Ovary (tissue), 9 donors: ENCODE data around the gene TMEM217. TPM values are rescaled to one million over a fixed set of nuclear protein-coding genes. Genes with fewer than 3 reads are reported as not detected.

Experiments used
- DNase-seq, 5 donors: peaks; one replicate each; pipeline ENCODE4 v3.0.0-alpha.2; 2019 to 2020
- H3K27ac ChIP-seq, 2 donors: fragments of 200-600 bp; one replicate each; pipeline versions ENCODE4 v1.5.1 to v1.8.0; 2019 to 2022
- H3K27me3 ChIP-seq: fragments of 200-600 bp; one replicate; pipeline ENCODE4 v1.8.0; 2022
- H3K36me3 ChIP-seq: fragments of 200-600 bp; sonication (generic); one replicate; pipeline ENCODE4 v1.5.1; 2019
- H3K4me1 ChIP-seq: one replicate; pipeline ENCODE4 v1.8.1; 2013; ENCODE audit warnings: mild to moderate bottlenecking, moderate library complexity; ENCODE audit not compliant: insufficient read depth
- H3K4me3 ChIP-seq: fragments of 200-600 bp; sonication (generic); one replicate; pipeline ENCODE4 v1.5.1; 2017
- H3K9me3 ChIP-seq, 2 donors: fragments of 200-600 bp in 1 of 2; sonication (generic) in 1 of 2; one replicate each; pipeline versions ENCODE4 v1.5.1 to v1.8.1; 2013 to 2019; ENCODE audit warnings: mild to moderate bottlenecking in 1 of 2, moderate library complexity in 1 of 2
- EP300 ChIP-seq: sonication (generic); formaldehyde crosslinking; IDR thresholded peaks from one replicate; pipeline ENCODE4 v1.6.1; 2017; ENCODE audit warnings: antibody characterized with exemption
- POLR2A ChIP-seq: fragments of 450-650 bp; IDR thresholded peaks from one replicate; pipeline ENCODE4 v1.6.1; 2017; ENCODE audit warnings: antibody characterized with exemption, mild to moderate bottlenecking, moderate library complexity
- WGBS, 3 donors: extraction: QIAGEN DNeasy Blood & Tissue Kit in 1 of 3; methylation state at CpG; one replicate each; pipeline versions ENCODE4 v1.1.5 to v1.1.7; 2013 to 2017; 5-methylcytosine and 5-hydroxymethylcytosine counted together
- intact Hi-C, 4 donors: fragments of 100-400 bp; cut with DNase I; formaldehyde crosslinking; loops; one replicate each; pipeline versions ENCODE4 v1.11.0 to v1.15.1; 2022 to 2023
- polyA plus RNA-seq, 2 donors: library from polyadenylated mRNA; stranded (reverse); fragments of 200-250 nt in 1 of 2; fragments of 350-450 nt in 1 of 2; fragmentation: Illumina TruSeq in 1 of 2; extraction: RNeasy Lipid Tissue Mini Kit (QIAGEN cat#74804) in 1 of 2; gene quantifications; one replicate each; pipeline ENCODE4 v1.2.3, GENCODE V29; 2013 to 2014
- total RNA-seq, 7 donors: library from RNA; depleted of rRNA in 2 of 7; stranded (reverse); fragments of >200 nt in 2 of 7; fragmentation: NEBNext Ultra II Directional in 3 of 7; extraction: Animal tissue kit (Norgen Biotek cat#: 25700) in 3 of 7; gene quantifications; one replicate each; pipeline versions ENCODE4 v1.1.0 to v1.2.4, GENCODE V29; 2016 to 2023
- TF ChIP-seq, protein P1 (sequence below), 3 donors: fragments of 450-650 bp in 2 of 3; fragments of 200-600 bp in 1 of 3; IDR thresholded peaks; one replicate each; pipeline versions ENCODE4 v1.5.1 to v1.8.0; 2016 to 2022; ENCODE audit warnings: antibody characterized with exemption in 3 of 3, mild to moderate bottlenecking in 1 of 3
- donor health status: DM: no; HTN: no; CAD: no; lungs with moderate emphysema.
- donor health status: DM: no; HTN: no; CAD: no.
- donor health status: Bipolar disorder and iron deficiency.
- donor health status: DM: yes; HTN: yes; CAD: no.
- donor health status: DM: no; HTN: no; CAD: no.
- donor health status: DM: yes; HTN: yes; CAD: no.

The TMEM217 gene
- total and polyA plus RNA-seq, 9 donors = 0.39 to 4.6 (median 1.5) TPM

DNA sequence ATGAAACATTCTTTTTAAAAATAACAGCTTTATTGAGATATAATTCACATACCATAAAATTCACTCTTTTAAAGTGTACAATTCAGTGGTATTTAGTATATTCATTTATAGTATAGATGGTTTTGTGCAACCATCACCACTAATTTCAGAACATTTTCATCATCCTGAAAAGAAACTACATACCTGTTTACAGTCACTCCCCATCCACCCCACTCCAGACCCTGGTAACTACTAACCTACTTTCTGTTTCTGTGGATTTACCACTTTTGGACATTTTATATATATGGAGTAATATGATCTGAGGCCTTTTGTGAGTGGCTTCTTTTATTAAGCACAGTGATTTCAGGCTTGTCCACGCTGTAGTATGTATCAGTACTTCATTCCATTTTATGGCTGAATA lies 2.5 kb upstream of the TMEM217 start:
- intact Hi-C loops = no loop called here
- 90 to 100% (median 100%) methylated on average over 1 of the region's 1 CpG for WGBS, 3 donors
- H3K36me3 ChIP-seq = no peaks in the 10 kb centered on the region
- no peaks in the 10 kb centered on the region for H3K27me3 ChIP-seq
- TF ChIP-seq EP300 (no peak), POLR2A (no peak)
- TF ChIP-seq, protein P1, sequence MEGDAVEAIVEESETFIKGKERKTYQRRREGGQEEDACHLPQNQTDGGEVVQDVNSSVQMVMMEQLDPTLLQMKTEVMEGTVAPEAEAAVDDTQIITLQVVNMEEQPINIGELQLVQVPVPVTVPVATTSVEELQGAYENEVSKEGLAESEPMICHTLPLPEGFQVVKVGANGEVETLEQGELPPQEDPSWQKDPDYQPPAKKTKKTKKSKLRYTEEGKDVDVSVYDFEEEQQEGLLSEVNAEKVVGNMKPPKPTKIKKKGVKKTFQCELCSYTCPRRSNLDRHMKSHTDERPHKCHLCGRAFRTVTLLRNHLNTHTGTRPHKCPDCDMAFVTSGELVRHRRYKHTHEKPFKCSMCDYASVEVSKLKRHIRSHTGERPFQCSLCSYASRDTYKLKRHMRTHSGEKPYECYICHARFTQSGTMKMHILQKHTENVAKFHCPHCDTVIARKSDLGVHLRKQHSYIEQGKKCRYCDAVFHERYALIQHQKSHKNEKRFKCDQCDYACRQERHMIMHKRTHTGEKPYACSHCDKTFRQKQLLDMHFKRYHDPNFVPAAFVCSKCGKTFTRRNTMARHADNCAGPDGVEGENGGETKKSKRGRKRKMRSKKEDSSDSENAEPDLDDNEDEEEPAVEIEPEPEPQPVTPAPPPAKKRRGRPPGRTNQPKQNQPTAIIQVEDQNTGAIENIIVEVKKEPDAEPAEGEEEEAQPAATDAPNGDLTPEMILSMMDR (IDR thresholded peaks at IDR 0.05) = no peak
- H3K9me3 ChIP-seq = no peaks in the 10 kb centered on the region
- peaks cover 3% of the 10 kb centered on the region for H3K4me1 ChIP-seq
- H3K4me3 ChIP-seq = no peak overlapping the region
- DNase-seq = no peak
- no peak overlapping the region for H3K27ac ChIP-seq

DNA sequence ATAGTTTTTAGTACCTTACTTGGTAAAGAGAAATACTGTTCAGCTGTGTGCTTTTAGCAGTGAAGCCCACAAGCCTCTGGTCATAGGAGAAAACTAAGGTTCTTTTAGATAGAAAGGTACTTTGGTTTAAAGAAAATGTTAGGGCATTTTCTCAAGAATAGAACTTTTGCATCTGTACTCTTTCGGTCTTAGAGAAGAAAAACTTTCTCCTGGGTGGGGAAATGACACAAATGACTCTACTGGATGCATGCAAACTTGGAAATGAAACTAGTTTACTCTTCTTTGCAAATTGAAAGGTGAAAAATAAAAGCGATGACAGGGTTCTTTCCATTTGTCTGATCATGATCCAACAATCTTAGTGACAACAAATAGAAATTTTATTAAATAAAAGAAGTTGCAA lies 2.1 kb upstream of the TMEM217 start:
- DNase-seq = no peak
- Histone ChIP-seq H3K36me3 (no peaks in the 10 kb centered on the region), H3K4me3 (no peak overlapping the region), H3K4me1 (peaks cover 3% of the 10 kb centered on the region), H3K27ac (no peak overlapping the region), H3K9me3 (no peaks in the 10 kb centered on the region), H3K27me3 (no peaks in the 10 kb centered on the region)
- intact Hi-C loops = no loop called here
- no peak for TF ChIP-seq EP300
- no peak for TF ChIP-seq POLR2A
- TF ChIP-seq, protein P1 (IDR thresholded peaks at IDR 0.05) = no peak
- 83 to 86% (median 86%) methylated on average over 2 of the region's 2 CpGs for WGBS, 3 donors

DNA sequence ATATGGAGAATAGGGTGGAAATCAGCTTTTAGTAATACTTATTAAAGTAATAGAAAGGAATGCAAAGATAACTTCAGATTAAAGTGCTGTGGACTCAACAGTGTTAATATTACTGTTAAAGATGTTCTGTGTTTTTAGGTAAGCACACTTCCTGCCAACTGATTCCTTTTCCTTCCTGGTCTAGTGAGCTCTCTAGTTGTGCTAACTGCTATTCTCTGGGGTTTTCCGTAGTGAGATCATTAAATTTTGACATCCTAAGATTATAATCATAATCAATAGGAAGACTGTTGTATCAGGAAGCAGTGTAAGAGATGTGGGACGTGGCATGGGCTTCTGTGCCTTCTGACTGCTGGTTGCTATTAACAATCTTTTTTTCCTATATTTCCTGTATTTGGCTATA lies 1.2 kb upstream of the TMEM217 start:
- Histone ChIP-seq H3K4me1 (peaks cover 3% of the 10 kb centered on the region), H3K27me3 (no peaks in the 10 kb centered on the region), H3K9me3 (no peaks in the 10 kb centered on the region), H3K4me3 (no peak overlapping the region), H3K36me3 (no peaks in the 10 kb centered on the region), H3K27ac (no peak overlapping the region)
- intact Hi-C loops = no loop called here
- TF ChIP-seq EP300 = no peak
- TF ChIP-seq, protein P1 (IDR thresholded peaks at IDR 0.05) = no peak
- no peak for TF ChIP-seq POLR2A
- WGBS, 3 donors = 65 to 70% (median 68%) methylated on average over 2 of the region's 2 CpGs
- DNase-seq = no peak

DNA sequence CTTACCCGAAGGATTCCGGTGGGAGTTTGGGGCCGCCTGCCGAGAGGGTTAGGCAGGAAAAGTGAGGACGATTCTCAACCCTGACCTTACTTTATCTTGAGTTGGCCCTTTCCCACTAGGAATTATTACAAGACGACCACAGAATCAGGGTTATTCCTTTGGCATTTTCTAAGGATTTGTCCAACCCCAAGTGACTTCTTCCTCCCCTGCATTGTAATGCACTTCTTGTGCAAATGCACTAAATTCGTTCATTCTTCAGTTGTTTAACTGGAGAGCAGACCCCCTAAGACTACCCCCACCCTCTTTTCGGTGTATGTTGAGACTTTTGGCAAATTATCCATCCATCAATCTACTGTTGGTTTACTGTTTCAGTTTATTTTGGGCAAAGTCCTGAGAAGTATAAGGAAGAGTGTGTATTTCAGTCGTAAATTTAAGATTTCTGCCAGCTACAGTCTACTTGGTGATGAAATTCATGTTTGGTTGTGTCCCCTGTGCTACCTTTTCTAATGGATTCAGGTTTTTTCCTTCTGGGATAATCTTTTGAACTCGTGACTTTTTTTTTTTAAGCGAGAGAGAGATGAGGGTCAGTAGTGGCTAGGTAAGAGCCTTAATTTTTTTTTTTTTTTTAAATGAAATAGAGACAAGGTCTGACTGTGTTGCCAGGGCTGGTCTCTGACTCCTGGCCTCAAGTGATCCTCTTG lies 611 bp upstream of the TMEM217 start:
- no peaks in the 10 kb centered on the region for H3K36me3 ChIP-seq
- no peaks in the 10 kb centered on the region for H3K27me3 ChIP-seq
- intact Hi-C loops = no loop called here
- TF ChIP-seq EP300 = no peak
- TF ChIP-seq, protein P1 (IDR thresholded peaks at IDR 0.05) = no peak
- no peak for TF ChIP-seq POLR2A
- no peaks in the 10 kb centered on the region for H3K9me3 ChIP-seq
- peak overlapping the region; percentile 90 for H3K4me3 ChIP-seq
- H3K27ac ChIP-seq = peak overlapping the region in 1 of 2 donors; percentile 73
- peaks cover 3% of the 10 kb centered on the region for H3K4me1 ChIP-seq
- 20 to 22% (median 22%) methylated on average over 11 of the region's 11 CpGs for WGBS, 3 donors
- DNase-seq = no peak
